HG03439 (cell line): ENCODE measurements around the gene CEACAM7.
"Not testable (repeated sequence)": the region's sequence is repeated elsewhere in the genome, so short reads cannot be mapped to it uniquely, and the experiment has no call there.

Experiments
- ATAC-seq: cut with Tn5 transposase; IDR thresholded peaks from one replicate; pipeline ENCODE4 v1.9.1; 2021; ENCODE audit warnings: mild to moderate bottlenecking, moderate library complexity; ENCODE audit not compliant: unreplicated experiment

Gene CEACAM7

DNA sequence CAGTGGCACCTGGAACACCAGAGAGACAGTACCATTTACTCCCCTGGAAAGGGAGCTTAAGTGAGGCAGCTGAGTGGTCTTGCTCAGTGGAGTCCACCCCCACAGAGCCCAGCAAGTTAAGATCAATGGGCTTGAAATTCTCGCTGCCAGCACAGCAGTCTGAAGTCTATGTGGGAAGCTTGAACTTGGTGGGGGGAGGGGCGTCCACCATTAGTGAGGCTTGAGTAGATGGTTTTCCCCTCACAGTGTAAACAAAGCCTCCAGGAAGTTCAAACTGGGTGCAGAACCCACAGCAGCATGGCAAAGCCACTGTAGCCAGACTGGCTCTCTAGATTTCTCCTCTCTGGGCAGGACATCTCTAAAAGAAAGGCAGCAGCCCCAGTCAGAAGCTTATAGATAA lies 30.9 kb downstream of the CEACAM7 start:
- no peak for ATAC-seq

DNA sequence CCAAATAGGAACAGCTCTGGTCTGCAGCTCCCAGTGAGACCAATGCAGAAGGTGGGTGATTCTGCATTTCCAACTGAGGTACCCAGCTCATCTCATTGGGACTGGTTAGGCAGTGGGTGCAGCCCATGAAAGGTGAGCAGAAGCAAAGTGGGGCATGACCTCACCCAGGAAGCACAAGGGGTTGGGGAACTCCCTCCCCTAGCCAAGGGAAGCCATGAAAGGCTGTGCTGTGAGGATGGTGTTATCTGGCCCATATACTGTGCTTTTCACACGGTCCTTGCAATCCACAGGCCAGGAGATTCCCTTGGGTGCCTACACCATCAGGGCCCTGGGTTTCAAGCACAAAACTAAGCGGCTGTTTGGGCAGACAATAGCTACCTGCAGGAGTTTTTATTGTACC lies 31.3 kb downstream of the CEACAM7 start:
- ATAC-seq = not testable (repeated sequence)

DNA sequence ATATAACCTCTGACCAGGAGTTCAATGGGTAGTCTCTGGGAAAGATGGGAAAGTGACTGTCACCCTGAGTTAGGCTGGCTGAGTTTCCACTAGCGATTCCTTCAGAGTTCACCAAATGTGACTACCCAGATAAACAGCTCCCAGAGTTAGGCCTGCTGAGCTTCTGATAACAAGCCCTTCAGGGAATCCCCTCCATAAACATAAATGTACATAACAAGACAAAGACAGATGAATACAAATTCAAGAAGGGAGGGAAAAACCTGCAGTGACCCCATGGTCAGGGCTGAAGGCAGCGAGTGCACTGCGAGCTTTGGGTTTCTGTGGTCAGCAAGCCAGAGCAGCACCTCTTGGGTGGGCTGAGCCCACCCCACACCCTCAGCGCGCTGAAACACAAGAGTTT lies 35.8 kb downstream of the CEACAM7 start:
- no peak for ATAC-seq

DNA sequence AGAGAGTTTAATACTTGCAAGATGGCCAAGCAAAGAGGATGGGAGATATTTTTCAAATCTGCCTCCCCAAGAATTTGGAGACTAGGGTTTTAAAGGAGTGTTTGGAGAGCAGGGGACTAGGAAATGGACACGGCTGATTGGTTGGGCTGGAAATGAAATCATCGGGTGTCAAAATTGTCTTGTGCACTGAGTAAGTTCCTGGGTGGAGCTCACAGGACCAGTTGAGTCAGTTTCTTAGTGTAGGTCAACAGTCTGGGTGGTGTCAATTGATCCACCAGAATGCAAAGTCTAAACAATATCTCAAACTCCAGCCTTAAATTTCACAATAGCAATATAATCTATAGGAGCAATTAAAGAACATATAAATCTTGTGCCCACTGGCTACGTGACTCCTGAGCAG lies 38.2 kb downstream of the CEACAM7 start:
- no peak for ATAC-seq

DNA sequence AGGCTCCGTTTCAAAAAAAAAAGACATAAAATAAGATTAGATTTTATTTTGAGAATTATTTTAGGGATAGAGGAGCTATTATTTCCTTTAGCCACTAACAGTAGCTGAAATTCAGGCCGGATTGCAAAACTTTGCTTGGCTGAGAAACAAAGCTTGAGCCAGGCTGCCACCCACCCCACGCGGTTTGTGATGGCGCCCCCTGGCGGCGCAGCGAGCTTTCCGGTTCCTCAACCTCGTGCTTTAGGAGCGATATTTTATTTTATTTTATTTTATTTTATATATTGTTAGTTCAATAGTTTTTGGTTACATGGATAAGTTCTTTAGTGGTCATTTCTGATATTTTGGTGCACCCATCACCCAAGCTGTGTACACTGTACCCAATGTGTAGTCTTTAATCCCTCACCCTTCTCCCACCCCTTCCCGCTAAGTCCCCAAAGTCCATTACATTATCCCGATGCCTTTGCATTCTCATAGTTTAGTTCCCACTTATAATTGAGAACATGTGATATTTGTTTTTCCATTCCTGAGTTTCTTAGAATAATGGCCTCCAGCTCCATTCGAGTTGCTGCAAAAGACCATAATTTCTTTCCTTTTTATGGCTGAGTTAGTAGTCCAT lies 41.4 kb downstream of the CEACAM7 start:
- no peak for ATAC-seq

DNA sequence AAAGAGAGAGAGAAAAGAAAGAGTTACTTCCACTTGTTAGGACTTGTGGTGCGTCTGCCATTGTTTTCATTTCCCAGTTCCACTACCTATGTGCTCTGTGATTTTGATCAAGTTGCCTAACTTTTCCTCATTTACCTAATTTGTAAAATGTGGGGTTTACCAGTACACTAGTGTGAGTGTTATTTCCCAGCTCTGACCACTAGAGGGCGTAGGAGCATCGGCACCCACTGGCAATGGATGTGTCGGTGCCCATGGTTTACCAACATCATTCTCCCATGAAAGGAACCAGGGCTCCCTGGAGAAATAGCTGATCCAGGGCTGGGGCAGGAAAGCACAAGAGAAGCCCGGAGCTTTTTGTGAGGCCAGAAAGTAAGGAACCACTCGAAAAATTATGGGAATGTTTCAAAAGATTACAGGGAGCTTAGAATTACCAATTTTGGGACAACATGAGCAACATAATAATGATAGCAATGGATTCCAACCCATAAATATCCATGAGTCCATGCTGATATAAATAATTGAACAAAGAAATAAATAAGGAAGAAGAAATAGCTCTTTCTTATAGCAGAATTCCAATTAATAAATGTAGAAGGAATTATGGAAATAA lies 46.1 kb downstream of the CEACAM7 start:
- no peak for ATAC-seq

DNA sequence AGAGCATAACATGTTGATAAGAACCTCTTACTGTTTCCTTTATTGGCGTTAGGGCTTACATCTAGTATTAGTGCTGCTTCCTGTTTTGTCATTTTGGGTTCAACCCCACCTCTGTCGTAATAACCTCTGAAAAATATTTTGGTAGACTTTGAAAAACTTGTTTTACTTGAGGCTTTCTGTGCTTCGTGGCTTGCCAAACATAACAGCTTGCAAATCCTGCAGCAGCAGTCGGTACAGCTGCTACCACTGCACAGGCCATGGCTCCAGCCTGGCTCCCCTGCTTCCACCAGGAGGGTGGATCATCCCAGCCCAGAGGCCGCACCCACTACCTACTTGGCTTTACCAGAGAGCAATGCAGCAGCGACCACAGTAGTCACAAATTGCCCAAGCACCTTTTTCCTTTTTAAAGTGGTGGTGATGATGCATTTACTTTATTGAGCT lies 49.4 kb downstream of the CEACAM7 start:
- no peak for ATAC-seq

DNA sequence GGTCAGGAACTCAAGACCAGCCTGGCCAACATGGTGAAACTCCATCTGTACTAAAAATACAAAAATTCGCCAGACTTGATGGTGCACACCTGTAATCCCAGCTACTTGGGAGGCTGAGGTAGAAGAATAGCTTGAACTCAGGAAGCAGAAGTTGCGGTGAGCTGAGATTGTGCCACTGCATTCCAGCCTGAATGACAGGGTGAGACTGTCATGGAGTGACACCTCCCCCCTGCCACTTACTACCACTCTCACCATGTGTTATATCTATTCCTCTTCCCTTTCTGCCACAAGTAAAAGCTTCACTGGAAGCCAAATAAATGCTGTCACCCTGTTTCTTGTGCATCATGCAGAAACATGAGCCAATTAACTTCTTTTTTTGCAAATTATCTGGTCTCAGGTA lies 50.6 kb downstream of the CEACAM7 start:
- ATAC-seq = no peak

DNA sequence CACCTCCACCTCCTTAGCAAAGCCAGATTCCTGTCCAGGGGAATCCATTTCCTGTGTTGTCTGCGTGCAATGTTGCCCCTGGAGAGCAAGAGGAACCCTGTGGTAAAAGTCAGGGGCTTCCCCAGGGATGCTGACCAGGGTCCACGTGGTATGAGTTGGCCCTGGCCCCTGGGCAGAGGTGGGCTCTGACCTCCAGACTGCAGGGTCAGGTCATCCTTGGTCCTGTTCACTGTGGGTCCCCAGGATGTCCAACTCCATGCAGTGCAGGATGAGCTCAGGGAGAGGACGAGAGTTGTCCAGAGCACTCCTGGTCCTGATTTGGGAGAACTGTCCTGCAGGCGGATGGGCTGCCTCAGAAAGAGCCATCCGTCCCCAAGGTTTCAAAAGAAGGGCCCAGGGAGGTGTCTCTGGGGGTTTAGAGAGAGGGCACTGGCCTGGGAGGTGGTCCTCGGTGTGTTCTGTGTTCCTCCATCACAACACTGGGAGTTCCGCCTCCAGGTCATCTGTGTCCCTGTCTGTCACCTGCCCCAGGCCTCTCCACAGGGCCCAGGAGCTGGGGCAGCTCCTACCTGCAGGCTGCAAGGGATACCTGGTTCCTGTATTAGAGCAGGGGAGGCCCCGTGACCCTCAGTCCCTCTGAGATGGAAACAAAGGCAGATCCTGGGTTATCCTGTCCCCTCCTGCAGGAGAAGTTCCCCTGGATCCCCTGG lies 59.9 kb downstream of the CEACAM7 start:
- ATAC-seq = no peak

DNA sequence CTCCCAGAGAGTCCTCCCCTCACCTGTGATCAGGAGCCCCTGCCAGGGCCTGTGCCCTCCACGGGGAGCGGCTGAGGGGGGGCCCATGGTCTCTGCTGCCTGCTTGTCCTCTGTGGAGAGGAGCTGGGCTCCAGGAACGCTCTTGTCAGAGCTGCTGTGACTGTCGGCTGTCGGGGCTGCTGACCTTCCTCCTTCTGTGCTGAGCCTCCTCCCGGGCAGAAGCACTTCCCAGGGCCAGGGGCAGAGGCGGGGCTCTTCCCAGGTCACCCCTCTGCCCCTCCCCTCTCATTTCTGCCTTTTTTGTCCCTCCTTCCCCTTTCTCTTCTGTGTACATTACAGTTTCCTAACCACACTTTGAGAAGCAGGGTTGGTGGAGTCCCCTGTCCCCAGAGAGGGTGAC lies 61.2 kb downstream of the CEACAM7 start, which contains the start of gene CEACAM4:
CEACAM4 (minus strand) TSS at position 198 of the 400 bp plus-strand sequence; CDS start at position 87, 111 bp downstream.
- no peak for ATAC-seq

DNA sequence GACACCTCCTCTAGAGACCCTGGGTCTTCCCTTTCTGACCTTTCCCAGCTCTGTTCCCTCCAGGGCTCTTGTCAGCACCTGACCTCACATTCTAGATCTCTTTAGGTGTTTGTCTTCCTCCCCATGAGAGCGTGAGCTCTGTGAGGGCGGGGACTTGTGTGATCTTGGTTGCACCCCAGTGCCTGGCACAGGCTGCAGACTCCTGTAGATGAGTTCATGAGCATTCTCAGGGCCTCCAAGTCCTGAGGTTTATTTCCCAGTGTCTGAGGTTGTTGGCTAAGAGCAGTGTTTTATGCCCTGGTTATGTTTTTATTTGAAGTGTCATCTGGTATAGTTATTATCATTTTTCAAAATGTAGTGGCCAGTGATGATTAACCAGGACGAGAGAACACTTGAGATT lies 61.8 kb downstream of the CEACAM7 start:
- ATAC-seq = no peak

DNA sequence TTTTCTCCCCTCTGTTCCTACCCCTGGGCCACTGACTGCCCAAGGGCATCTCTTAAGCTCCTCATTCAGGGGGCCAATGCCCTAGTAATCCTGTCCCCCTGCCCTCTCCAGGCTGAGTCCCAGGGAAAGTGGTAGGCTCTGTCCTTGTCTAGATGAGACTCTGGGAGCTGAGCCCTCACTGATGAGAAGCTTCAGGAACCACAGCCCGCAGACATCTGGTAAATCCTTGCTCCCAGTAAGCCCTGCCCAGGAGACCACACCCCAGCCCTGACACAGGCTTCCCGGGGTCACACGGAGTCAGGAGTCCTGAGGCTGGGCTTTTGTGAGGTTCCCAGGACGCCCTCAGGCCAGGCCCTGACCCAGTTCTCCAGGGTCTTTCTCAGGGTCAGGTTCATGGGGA lies 63.1 kb downstream of the CEACAM7 start:
- no peak for ATAC-seq

DNA sequence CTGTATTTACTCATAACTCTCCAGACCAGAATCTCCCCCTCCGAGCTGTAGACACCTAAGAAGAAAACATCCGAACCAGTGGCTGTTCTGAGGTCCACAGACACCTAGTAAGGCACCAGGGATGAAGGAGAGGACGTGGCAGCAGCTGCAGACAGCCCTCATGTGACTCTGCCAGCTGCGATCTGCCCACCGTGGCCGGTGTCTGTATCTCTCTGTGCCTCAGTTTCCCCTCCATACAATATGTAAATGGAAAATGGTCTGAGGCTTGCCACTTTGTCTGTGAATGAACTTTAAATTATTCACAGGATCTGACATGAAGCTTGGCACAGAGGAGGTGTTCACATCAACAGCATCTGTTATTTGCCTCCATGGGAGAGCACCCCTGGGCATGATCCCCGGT lies 63.6 kb downstream of the CEACAM7 start:
- ATAC-seq = no peak

DNA sequence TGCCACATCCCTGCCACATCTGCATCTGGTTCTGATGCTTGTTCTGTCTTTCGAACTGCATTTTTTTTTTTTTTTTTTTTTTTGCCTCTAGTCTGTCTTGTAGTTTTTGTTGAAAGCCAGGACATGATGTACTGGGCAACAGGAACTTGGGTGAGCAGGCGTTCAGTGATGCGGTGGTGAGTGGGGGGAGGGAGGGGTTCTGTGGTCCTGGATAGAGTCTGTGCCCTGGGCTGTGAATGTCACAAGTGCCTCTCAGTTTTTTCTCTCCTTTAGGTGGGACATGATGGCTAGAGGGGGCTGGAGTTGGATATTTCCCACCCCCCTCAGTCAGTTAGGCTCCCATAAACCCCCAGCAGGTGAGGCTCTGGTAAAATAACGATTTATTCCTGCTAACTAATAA lies 64.7 kb downstream of the CEACAM7 start:
- ATAC-seq = no peak
